SKM-1 treated with dmso at 0.1 percent for 144 hours (cell line): ENCODE measurements around the gene FAM193A.
"Not testable (repeated sequence)": the region's sequence is repeated elsewhere in the genome, so short reads cannot be mapped to it uniquely, and the experiment has no call there.

Experiments
- DNase-seq: peaks from one replicate; lab custom pipeline; 2025; ENCODE audit not compliant: unreplicated experiment; lab: John Stamatoyannopoulos, UW

Gene FAM193A

DNA sequence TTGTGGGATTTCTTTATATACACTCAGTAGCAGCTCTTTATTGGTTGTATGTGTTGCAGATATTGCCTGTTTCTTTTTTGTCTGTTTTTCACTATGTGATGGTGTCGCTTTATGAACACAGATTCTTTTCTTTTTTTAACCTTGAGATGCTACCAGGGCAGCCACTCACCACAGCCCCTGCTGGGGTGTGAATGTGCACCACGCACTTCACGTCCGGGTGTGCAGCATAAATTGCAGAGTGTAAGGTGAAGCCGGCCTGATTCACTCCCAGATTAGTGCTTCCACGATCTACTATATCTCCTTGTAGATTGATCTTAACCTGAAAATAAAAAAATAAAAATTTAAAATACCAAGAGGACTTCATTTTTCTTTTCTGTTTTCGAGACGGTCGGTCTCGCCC, 71.4 kb downstream of the FAM193A start:
- DNase-seq = no peak

- DNase-seq = no peak
Observed at GRCh38 chr4:2608291-2608690, 71.8 kb downstream of the FAM193A start.

- no peak for DNase-seq
Observed at GRCh38 chr4:2615821-2616220, 79.4 kb downstream of the FAM193A start.

GRCh38 chr4:2617955-2618354, 81.5 kb downstream of the FAM193A start:
- no peak for DNase-seq

- not testable (repeated sequence) for DNase-seq
Observed at GRCh38 chr4:2618729-2619128, 82.3 kb downstream of the FAM193A start.

GRCh38 chr4:2619459-2619858, 83.0 kb downstream of the FAM193A start:
- no peak for DNase-seq

DNA sequence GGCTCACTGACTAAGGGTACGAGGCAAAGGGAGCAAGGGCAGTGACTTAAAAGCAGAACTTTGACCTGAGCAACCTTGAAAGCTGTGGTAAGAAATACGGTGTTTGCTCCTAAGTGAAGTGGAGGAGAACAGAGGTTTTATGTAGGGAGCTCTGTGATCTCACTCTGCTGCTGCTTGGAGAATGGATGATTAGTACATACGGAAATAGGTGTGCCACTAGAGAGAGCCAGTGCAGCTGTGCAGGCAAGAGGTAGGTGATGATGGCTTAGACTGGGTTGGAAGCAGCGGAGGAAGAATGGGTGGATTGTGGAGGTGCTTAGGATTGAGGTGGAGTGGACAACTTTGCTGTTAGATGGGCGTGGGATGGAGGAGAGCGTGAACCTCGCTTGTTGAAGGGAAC, 85.0 kb downstream of the FAM193A start:
- no peak for DNase-seq

- no peak for DNase-seq
Observed at GRCh38 chr4:2623442-2623841, 87.0 kb downstream of the FAM193A start.

- DNase-seq = no peak
Observed at GRCh38 chr4:2624782-2625530, 88.5 kb downstream of the FAM193A start.

DNA sequence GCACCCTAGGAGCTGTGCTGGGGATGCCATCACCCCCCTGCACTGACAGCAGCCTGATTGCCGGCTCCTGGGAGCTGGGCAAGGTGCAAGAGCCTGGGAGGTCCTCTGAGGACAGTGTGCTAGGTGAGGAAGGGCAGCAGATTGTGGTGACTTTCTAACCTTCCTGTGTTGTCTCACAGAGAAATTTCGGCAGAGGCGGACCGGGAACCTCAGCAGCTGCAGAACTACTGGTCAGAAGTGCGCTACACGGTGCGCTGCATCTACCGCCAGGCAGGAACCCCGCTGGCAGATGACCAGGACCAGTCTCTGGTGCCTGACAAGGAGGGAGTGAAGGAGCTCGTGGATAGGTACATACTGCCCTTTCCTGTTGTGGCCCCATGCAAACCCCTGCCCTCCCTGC, 89.8 kb downstream of the FAM193A start:
- DNase-seq = no peak

GRCh38 chr4:2630556-2631273, 94.3 kb downstream of the FAM193A start:
- no peak for DNase-seq

GRCh38 chr4:2634014-2634413, 97.6 kb downstream of the FAM193A start:
- DNase-seq = no peak

DNA sequence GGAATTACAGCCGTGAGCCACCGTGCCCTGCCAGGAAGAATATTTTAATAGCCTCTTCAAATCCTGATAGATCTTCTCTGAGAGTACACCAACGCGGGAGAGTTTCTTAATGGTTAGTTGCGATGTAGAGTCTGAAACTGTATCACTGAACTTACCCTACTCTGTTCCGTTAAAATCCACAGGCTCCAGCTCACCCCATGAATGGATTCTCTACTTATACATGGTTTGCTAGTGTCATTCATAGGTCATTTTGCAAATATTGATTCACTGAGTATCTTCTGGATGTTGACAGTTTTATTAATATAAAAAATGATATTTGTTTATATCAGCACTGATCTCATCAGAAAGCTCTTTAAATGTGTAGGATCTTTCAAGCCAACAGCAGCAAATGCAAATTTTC, 99.9 kb downstream of the FAM193A start:
- DNase-seq = no peak

- not testable (repeated sequence) for DNase-seq
Observed at GRCh38 chr4:2636994-2637393, 100.5 kb downstream of the FAM193A start.

DNA sequence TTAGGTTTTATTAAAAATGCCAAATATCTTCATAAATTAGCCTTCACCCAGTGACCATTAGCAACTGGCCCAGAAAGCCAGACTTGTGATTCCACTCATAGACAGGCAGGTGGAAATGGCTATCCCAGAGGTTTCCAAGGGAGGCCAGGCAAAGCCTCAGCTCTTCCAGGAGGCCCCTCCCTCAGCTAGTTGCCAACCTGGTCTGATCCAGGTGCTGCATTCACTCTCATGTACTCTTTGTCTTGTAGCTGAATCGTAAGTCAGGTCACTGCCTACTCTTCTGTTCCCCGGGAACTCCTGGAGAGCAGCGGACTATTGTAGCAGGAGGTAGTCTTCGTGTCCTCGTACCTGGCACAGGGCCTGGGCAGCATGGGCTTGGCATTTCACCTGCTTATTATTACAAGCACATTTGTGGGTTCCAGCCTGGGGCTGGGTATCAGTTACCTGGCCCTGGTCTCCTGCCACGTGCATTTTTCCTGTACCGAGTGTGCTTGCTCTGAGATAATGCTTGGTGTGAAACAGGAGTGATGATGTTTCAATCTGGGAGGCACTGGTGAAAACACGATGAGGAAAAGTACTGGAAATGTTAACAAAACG, 101.6 kb downstream of the FAM193A start:
- no peak for DNase-seq

- no peak for DNase-seq
Observed at GRCh38 chr4:2638730-2639129, 102.3 kb downstream of the FAM193A start.

GRCh38 chr4:2642968-2643367, 106.5 kb downstream of the FAM193A start:
- no peak for DNase-seq

DNA sequence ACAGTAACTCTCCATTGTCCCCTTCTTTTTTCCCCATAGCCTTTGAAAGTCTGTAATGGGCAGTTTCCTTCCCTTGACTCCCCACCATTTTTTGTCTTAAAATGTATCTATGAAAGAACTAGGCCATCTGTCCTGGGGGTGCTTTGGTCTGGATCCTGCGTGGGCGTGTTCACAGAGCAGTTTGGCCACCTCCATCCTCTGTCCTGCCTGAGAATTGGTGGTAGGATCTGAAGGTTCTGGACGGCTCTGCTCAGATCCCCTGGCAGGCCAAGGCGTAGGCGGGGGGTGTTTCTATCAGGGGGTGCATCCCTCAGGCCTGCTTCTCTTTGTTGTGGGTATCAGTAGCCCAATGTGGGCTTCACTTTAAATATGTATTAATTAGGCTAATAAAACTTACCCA, 107.1 kb downstream of the FAM193A start:
- no peak for DNase-seq

DNA sequence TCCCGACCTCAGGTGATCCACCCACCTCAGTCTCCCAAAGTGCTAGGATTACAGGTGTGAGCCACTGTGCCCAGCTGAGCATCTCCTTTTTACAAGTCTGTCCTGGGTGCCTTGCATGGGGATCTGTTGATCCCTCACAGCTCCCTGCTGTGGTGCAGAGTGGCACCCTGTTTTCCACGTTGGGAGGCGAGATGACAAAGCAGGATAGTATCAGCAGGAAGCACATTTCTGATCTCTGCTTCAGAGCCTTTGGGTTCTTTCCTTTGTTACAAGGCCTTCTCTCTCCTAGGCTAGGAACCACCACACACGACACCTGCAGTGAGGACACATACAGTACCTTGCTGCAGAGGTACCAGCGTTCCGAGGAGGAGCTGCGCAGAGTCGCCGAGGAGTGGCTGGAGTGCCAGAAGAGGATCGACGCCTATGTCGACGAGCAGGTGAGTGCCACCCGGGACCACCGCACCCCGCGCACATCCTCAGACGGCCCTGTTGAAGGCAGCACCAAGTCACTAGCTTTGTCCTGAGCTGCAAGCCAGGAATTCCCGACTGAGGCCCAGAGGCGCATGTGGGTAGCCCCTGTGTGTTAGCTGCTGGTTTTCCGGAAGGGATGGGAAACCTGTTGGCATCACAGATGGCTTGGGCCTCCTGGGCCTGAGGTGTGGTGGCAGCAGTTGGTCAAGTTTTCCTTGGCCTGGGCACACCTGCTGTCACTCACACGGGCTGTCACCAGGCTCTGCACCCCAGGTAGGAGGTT, 110.1 kb downstream of the FAM193A start:
- DNase-seq = no peak

DNA sequence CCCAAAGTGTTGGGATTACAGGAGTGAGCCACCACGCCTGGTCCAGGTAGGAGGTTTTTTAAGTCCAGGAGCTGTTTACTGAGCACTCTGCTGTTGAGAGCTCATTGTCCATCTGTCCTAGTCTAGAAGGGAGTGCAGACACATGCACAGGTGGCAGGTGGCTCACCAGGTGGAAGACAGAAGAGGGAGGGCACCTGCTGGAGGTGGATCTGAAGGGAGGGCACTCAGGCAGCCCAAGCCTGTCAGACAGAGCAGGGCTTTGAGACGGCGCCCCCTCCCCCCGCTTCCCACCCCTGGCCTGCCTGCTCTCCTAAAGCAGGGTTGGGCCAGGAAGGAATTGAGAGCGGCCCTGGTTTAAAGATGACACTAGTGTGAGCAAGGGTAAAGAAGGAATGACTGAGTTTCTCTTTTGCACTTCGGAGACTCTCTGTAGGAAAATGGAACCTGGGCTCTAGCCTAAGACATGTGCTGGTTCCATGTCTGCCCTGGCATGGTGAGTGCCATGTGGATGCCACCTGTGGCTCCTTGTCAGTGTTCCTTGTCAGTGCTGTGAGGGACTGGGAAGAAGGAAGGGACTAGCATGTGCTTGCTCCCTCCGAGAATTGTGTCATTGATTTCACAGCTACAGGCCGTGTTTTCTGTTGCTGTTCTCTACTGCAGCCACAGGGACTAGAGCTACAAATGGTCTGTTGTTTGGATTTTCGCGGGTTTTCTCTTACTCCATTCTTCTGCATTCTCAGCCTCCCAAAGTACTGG, 111.1 kb downstream of the FAM193A start:
- no peak for DNase-seq
